Activated CD4-positive, alpha-beta memory T cell treated with anti-CD3 and anti-CD28 coated beads, Interleukin-2, amount 10 ng/mL, durations not matched to agents 7 days and 5 days (primary cell): Measurements from ENCODE around the gene ANKRD52. TPM values are rescaled to one million over a fixed set of nuclear protein-coding genes. Genes with fewer than 3 reads are reported as not detected.
"Not testable (repeated sequence)": the region's sequence is repeated elsewhere in the genome, so short reads cannot be mapped to it uniquely, and the experiment has no call there.

Experiments used
- CTCF ChIA-PET: fragments of 350-600 bp; sonication (Branson Sonifier 250); formaldehyde crosslinking; loops from one replicate; lab custom pipeline; 2021; ENCODE audit warnings: antibody characterized with exemption, inconsistent platforms; lab: Charles Lee
- POLR2A ChIA-PET: fragments of 350-600 bp; sonication (Branson Sonifier 250); formaldehyde crosslinking; loops from one replicate; lab custom pipeline; 2021; ENCODE audit warnings: antibody characterized with exemption; lab: Charles Lee
- DNase-seq: peaks from one replicate; pipeline ENCODE4 v3.0.0-alpha.2; 2020
- H3K27ac Mint-ChIP-seq: one replicate; pipeline ENCODE4 v1.8.0; 2021; ENCODE audit warnings: mild to moderate bottlenecking, mixed read lengths
- H3K27me3 Mint-ChIP-seq: one replicate; pipeline ENCODE4 v1.8.0; 2021; ENCODE audit warnings: mixed read lengths
- H3K36me3 Mint-ChIP-seq: one replicate; pipeline ENCODE4 v1.8.0; 2021; ENCODE audit warnings: low read depth, mixed read lengths
- H3K4me1 Mint-ChIP-seq: one replicate; pipeline ENCODE4 v1.8.0; 2021; ENCODE audit warnings: mixed read lengths
- H3K4me3 Mint-ChIP-seq: one replicate; pipeline ENCODE4 v1.8.0; 2021; ENCODE audit warnings: mild to moderate bottlenecking, mixed read lengths
- H3K9me3 Mint-ChIP-seq: one replicate; pipeline ENCODE4 v1.8.0; 2021; ENCODE audit warnings: mixed read lengths
- total RNA-seq, 2 experiments: library from RNA; stranded (reverse); gene quantifications; one replicate each; pipeline ENCODE4 v1.2.3, GENCODE V29; 2021

ANKRD52 gene
- total RNA-seq, 2 experiments from 2014 or later = 46.4 to 50.1 TPM

- Mint-ChIP-seq H3K4me1 (peaks cover 5% of the 10 kb centered on the region), H3K27me3 (no peaks in the 10 kb centered on the region), H3K36me3 (peaks cover 9% of the 10 kb centered on the region), H3K4me3 (no peak overlapping the region), H3K27ac (no peak overlapping the region), H3K9me3 (no peaks in the 10 kb centered on the region)
- ChIA-PET POLR2A (interaction anchor here (1.2 kb wide), 1 partner anchor 10 kb away, joined by 4 read pairs; no protein-coding TSS in a partner anchor), CTCF (interaction anchor here (0.6 to 3.3 kb wide), 3 partner anchors 9 to 11 kb away, joined by 4 to 15 read pairs (median 15); partner anchors contain the start of gene SMARCC2)
- DNase-seq = no peak
Observed at GRCh38 chr12:56197921-56198635, 60.1 kb downstream of the ANKRD52 start.

GRCh38 chr12:56196818-56197550 is 61.2 kb downstream of the ANKRD52 start:
- not testable (repeated sequence) for H3K4me3 Mint-ChIP-seq, H3K9me3 Mint-ChIP-seq, DNase-seq, H3K27me3 Mint-ChIP-seq, H3K36me3 Mint-ChIP-seq, H3K27ac Mint-ChIP-seq
- ChIA-PET CTCF (interaction anchor here (0.6 to 3.3 kb wide), 5 partner anchors 8 to 150 kb away, joined by 3 to 15 read pairs (median 4); partner anchors contain the start of gene SMARCC2), POLR2A (interaction anchor here (0.7 to 2.0 kb wide), 2 partner anchors 25 to 371 kb away, joined by 3 to 10 read pairs; partner anchors contain the start of gene RNF41)
- H3K4me1 Mint-ChIP-seq = peaks cover 12% of the 10 kb centered on the region

- ChIA-PET CTCF (interaction anchor here (1.1 to 9.6 kb wide), 8 partner anchors 9 to 271 kb away, joined by 3 to 271 read pairs (median 6); partner anchors contain the start of genes ESYT1, RNF41, RPL41 and ZC3H10), POLR2A (interaction anchor here (0.8 to 1.0 kb wide), 2 partner anchors 20 to 34 kb away, joined by 3 to 5 read pairs; no protein-coding TSS in a partner anchor)
- Mint-ChIP-seq H3K27ac (peak overlapping the region; percentile 22), H3K4me1 (peaks cover 30% of the 10 kb centered on the region), H3K4me3 (no peak overlapping the region), H3K9me3 (no peaks in the 10 kb centered on the region), H3K36me3 (peaks cover 22% of the 10 kb centered on the region), H3K27me3 (no peaks in the 10 kb centered on the region)
- peak; percentile 78 for DNase-seq
Observed at GRCh38 chr12:56193025-56193578, 65.1 kb downstream of the ANKRD52 start.

- no peak for DNase-seq
- ChIA-PET POLR2A (interaction anchor here (1.0 kb wide), 1 partner anchor 34 kb away, joined by 3 read pairs; no protein-coding TSS in a partner anchor), CTCF (interaction anchor here (1.0 to 9.6 kb wide), 8 partner anchors 9 to 272 kb away, joined by 3 to 271 read pairs (median 6); partner anchors contain the start of genes ESYT1, RNF41, RPL41 and ZC3H10)
- Mint-ChIP-seq H3K9me3 (no peaks in the 10 kb centered on the region), H3K4me1 (peaks cover 35% of the 10 kb centered on the region), H3K36me3 (peaks cover 27% of the 10 kb centered on the region), H3K27ac (peak overlapping the region; percentile 48), H3K27me3 (no peaks in the 10 kb centered on the region), H3K4me3 (no peak overlapping the region)
Observed at GRCh38 chr12:56192582-56192981, 65.6 kb downstream of the ANKRD52 start.

- Mint-ChIP-seq H3K27ac (peak overlapping the region; percentile 94), H3K36me3 (peaks cover 44% of the 10 kb centered on the region), H3K9me3 (no peaks in the 10 kb centered on the region), H3K4me3 (peak overlapping the region; percentile 97), H3K4me1 (peaks cover 52% of the 10 kb centered on the region), H3K27me3 (no peaks in the 10 kb centered on the region)
- POLR2A ChIA-PET = interaction anchor here (0.6 to 5.1 kb wide), 8 partner anchors 29 to 278 kb away, joined by 3 to 114 read pairs (median 16); partner anchors contain the start of genes ESYT1, MYL6, PA2G4 and RPL41
- CTCF ChIA-PET = interaction anchor here (0.7 to 9.6 kb wide), 14 partner anchors 10 to 373 kb away, joined by 3 to 271 read pairs (median 9); partner anchors contain the start of genes ANKRD52, CS, ESYT1 and ORMDL2
- DNase-seq = no peak
Observed at GRCh38 chr12:56190695-56191155, 67.5 kb downstream of the ANKRD52 start.

- peaks cover 53% of the 10 kb centered on the region for H3K4me1 Mint-ChIP-seq
- H3K4me3 Mint-ChIP-seq = peak overlapping the region; percentile 97
- POLR2A ChIA-PET = interaction anchor here (0.6 to 5.1 kb wide), 29 partner anchors 11 to 279 kb away, joined by 3 to 114 read pairs (median 7); partner anchors contain the start of genes CNPY2, ESYT1, MYL6 and MYL6B
- H3K9me3 Mint-ChIP-seq = no peaks in the 10 kb centered on the region
- DNase-seq = peak; percentile 81
- peak overlapping the region; percentile 94 for H3K27ac Mint-ChIP-seq
- peaks cover 46% of the 10 kb centered on the region for H3K36me3 Mint-ChIP-seq
- H3K27me3 Mint-ChIP-seq = no peaks in the 10 kb centered on the region
- CTCF ChIA-PET = interaction anchor here (0.7 to 9.6 kb wide), 53 partner anchors 9 to 452 kb away, joined by 3 to 271 read pairs (median 5); partner anchors contain the start of genes ANKRD52, COQ10A, CS and ESYT1
Observed at GRCh38 chr12:56189918-56190694, 68.1 kb downstream of the ANKRD52 start.

GRCh38 chr12:56189099-56189917 is 68.9 kb downstream of the ANKRD52 start, which contains the start of gene SMARCC2:
TSS of gene SMARCC2 (minus strand) at chr12:56189483. CDS start at chr12:56189461, 22 bp downstream.
- H3K27me3 Mint-ChIP-seq = no peaks in the 10 kb centered on the region
- ChIA-PET CTCF (interaction anchor here (0.7 to 9.6 kb wide), 57 partner anchors 10 to 451 kb away, joined by 3 to 271 read pairs (median 5); partner anchors contain the start of genes ANKRD52, COQ10A, CS and ESYT1), POLR2A (interaction anchor here (0.6 to 5.1 kb wide), 32 partner anchors 11 to 440 kb away, joined by 3 to 114 read pairs (median 6); partner anchors contain the start of genes ANKRD52, CNPY2, ESYT1 and MYL6)
- H3K9me3 Mint-ChIP-seq = no peaks in the 10 kb centered on the region
- H3K4me3 Mint-ChIP-seq = peak within 1 kb of the TSS; percentile 97
- H3K27ac Mint-ChIP-seq = peak within 1 kb of the TSS; percentile 94
- DNase-seq = peak; percentile 85
- peaks cover 53% of the 10 kb centered on the region for H3K4me1 Mint-ChIP-seq
- peaks cover 49% of the 10 kb centered on the region for H3K36me3 Mint-ChIP-seq

GRCh38 chr12:56188778-56189098 is 69.4 kb downstream of the ANKRD52 start:
- Mint-ChIP-seq H3K4me3 (peak overlapping the region; percentile 84), H3K27me3 (no peaks in the 10 kb centered on the region), H3K4me1 (peaks cover 53% of the 10 kb centered on the region), H3K9me3 (no peaks in the 10 kb centered on the region), H3K36me3 (peaks cover 55% of the 10 kb centered on the region), H3K27ac (peak overlapping the region; percentile 77)
- ChIA-PET CTCF (interaction anchor here (0.9 to 9.6 kb wide), 29 partner anchors 10 to 450 kb away, joined by 3 to 271 read pairs (median 9); partner anchors contain the start of genes ANKRD52, COQ10A, ESYT1 and PA2G4), POLR2A (interaction anchor here (0.8 to 5.1 kb wide), 22 partner anchors 9 to 441 kb away, joined by 3 to 114 read pairs (median 8); partner anchors contain the start of genes ANKRD52, ESYT1, MYL6 and MYL6B)
- DNase-seq = no peak

- CTCF ChIA-PET = interaction anchor here (0.9 to 9.6 kb wide), 19 partner anchors 11 to 447 kb away, joined by 3 to 271 read pairs (median 9); partner anchors contain the start of genes ANKRD52, COQ10A, ESYT1 and MYL6
- Mint-ChIP-seq H3K4me1 (peaks cover 50% of the 10 kb centered on the region), H3K4me3 (peak overlapping the region; percentile 84)
Observed at GRCh38 chr12:56188131-56188777, 69.9 kb downstream of the ANKRD52 start.

More at GRCh38 chr12:56188131-56188777, 69.9 kb downstream of the ANKRD52 start:
- no peaks in the 10 kb centered on the region for H3K9me3 Mint-ChIP-seq
- H3K27ac Mint-ChIP-seq = peak overlapping the region; percentile 77
- H3K36me3 Mint-ChIP-seq = peaks cover 54% of the 10 kb centered on the region
- DNase-seq = no peak
- no peaks in the 10 kb centered on the region for H3K27me3 Mint-ChIP-seq
- POLR2A ChIA-PET = interaction anchor here (0.8 to 5.1 kb wide), 20 partner anchors 9 to 441 kb away, joined by 3 to 114 read pairs (median 10); partner anchors contain the start of genes ANKRD52, ESYT1, MYL6 and MYL6B
